Stomach (tissue), 4 donors: ENCODE measurements around the gene ECI2.

ENCODE experiments used
- EP300 ChIP-seq: sonication (generic); formaldehyde crosslinking; IDR thresholded peaks from one replicate; pipeline ENCODE4 v1.6.1; 2017; ENCODE audit warnings: antibody characterized with exemption
- POLR2A ChIP-seq, 4 donors: fragments of 450-650 bp; IDR thresholded peaks; one replicate each; pipeline ENCODE4 v1.6.1; 2016; ENCODE audit warnings: antibody characterized with exemption in 4 of 4, control low read depth in 2 of 4, mild to moderate bottlenecking in 1 of 4, moderate library complexity in 1 of 4
- POLR2AphosphoS5 ChIP-seq, 3 donors: sonication (generic); formaldehyde crosslinking; IDR thresholded peaks; one replicate each; pipeline ENCODE4 v1.6.1; 2016; ENCODE audit warnings: antibody characterized with exemption in 3 of 3
- TF ChIP-seq, protein P1 (sequence below), 7 experiments: fragments of 450-650 bp in 4 of 7; fragments of 200-600 bp in 3 of 7; sonication (generic) in 3 of 7; IDR thresholded peaks; one replicate each; pipeline ENCODE4 v1.5.1; 2016 to 2019; ENCODE audit warnings: antibody characterized with exemption in 7 of 7, control low read depth in 2 of 7, mild to moderate bottlenecking in 1 of 7

GRCh38 chr6:4178737-4179333, 43.5 kb upstream of the ECI2 start:
- TF ChIP-seq POLR2AphosphoS5 (IDR thresholded peaks at IDR 0.05): no peak
- TF ChIP-seq, protein P1, sequence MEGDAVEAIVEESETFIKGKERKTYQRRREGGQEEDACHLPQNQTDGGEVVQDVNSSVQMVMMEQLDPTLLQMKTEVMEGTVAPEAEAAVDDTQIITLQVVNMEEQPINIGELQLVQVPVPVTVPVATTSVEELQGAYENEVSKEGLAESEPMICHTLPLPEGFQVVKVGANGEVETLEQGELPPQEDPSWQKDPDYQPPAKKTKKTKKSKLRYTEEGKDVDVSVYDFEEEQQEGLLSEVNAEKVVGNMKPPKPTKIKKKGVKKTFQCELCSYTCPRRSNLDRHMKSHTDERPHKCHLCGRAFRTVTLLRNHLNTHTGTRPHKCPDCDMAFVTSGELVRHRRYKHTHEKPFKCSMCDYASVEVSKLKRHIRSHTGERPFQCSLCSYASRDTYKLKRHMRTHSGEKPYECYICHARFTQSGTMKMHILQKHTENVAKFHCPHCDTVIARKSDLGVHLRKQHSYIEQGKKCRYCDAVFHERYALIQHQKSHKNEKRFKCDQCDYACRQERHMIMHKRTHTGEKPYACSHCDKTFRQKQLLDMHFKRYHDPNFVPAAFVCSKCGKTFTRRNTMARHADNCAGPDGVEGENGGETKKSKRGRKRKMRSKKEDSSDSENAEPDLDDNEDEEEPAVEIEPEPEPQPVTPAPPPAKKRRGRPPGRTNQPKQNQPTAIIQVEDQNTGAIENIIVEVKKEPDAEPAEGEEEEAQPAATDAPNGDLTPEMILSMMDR (IDR thresholded peaks at IDR 0.05): no peak
- no peak for TF ChIP-seq POLR2A (IDR thresholded peaks at IDR 0.05)
- no peak for TF ChIP-seq EP300
